ENCODE data around the gene MPI. TPM values are rescaled to one million over a fixed set of nuclear protein-coding genes. Genes with fewer than 3 reads are reported as not detected.

The MPI gene
- total RNA-seq, 1 donor from 2014 or later, result 53.7 TPM

- ATAC-seq, result no peak
- intact Hi-C loops (cut with micrococcal nuclease), result no loop called here
These were observed 32.0 kb upstream of the MPI start for GRCh38 chr15:74857671-74858368.

GRCh38 chr15:74858369-74858740 is 31.5 kb upstream of the MPI start:
- ATAC-seq, result no peak
- DNase-seq, result no peak
- intact Hi-C loops (cut with micrococcal nuclease), result no loop called here

More at GRCh38 chr15:74857671-74858368, 32.0 kb upstream of the MPI start:
- no peak for DNase-seq

- ATAC-seq, result peak; percentile 51
- peak; percentile 13 for DNase-seq
- intact Hi-C loops (cut with micrococcal nuclease), result no loop called here
These were observed 26.4 kb upstream of the MPI start for GRCh38 chr15:74863239-74864056.

GRCh38 chr15:74864296-74864695 is 25.5 kb upstream of the MPI start:
- ATAC-seq (no peak), DNase-seq (peak; percentile 1)
- intact Hi-C loops (cut with micrococcal nuclease), result no loop called here

- ATAC-seq, result no peak
- peak; percentile 7 for DNase-seq
- intact Hi-C loops (cut with micrococcal nuclease), result no loop called here
These were observed 24.5 kb upstream of the MPI start for GRCh38 chr15:74865316-74865715.

- DNase-seq, result peak; percentile 12
- no peak for ATAC-seq
- intact Hi-C loops (cut with micrococcal nuclease), result no loop called here
These were observed 23.8 kb upstream of the MPI start for GRCh38 chr15:74866090-74866489.

GRCh38 chr15:74867466-74868038 is 22.3 kb upstream of the MPI start:
- peak; percentile 0 for DNase-seq
- intact Hi-C loops (cut with micrococcal nuclease), result no loop called here
- no peak for ATAC-seq

GRCh38 chr15:74868059-74868458 is 21.8 kb upstream of the MPI start:
- intact Hi-C loops (cut with micrococcal nuclease), result no loop called here
- DNase-seq, result peak; percentile 46
- peak; percentile 0 for ATAC-seq

GRCh38 chr15:74869372-74869725 is 20.5 kb upstream of the MPI start:
- ATAC-seq (peak; percentile 19), DNase-seq (peak; percentile 16)
- intact Hi-C loops (cut with micrococcal nuclease), result no loop called here

GRCh38 chr15:74869726-74870407 is 20.0 kb upstream of the MPI start:
- intact Hi-C loops (cut with micrococcal nuclease), result no loop called here
- DNase-seq (peak; percentile 81), ATAC-seq (peak; percentile 46)

GRCh38 chr15:74870436-74871215 is 19.2 kb upstream of the MPI start:
- DNase-seq (no peak), ATAC-seq (no peak)
- intact Hi-C loops (cut with micrococcal nuclease), result no loop called here

- DNase-seq, result no peak
- intact Hi-C loops (cut with micrococcal nuclease), result no loop called here
- ATAC-seq, result no peak
These were observed 17.2 kb upstream of the MPI start for GRCh38 chr15:74872702-74873035.

GRCh38 chr15:74873036-74873755 is 16.6 kb upstream of the MPI start, which contains the start of gene SCAMP2:
Gene SCAMP2 (minus strand): TSS chr15:74873365. CDS start chr15:74873255, 110 bp downstream.
- intact Hi-C loops (cut with micrococcal nuclease), result no loop called here
- peak; percentile 95 for DNase-seq
- ATAC-seq, result peak; percentile 95

GRCh38 chr15:74873756-74874424 is 16.0 kb upstream of the MPI start:
- intact Hi-C loops (cut with micrococcal nuclease), result no loop called here
- DNase-seq (no peak), ATAC-seq (peak; percentile 16)

GRCh38 chr15:74878273-74878672 is 11.6 kb upstream of the MPI start:
- intact Hi-C loops (cut with micrococcal nuclease), result no loop called here

GRCh38 chr15:74882528-74882927 is 7.3 kb upstream of the MPI start:
- DNase-seq (no peak), ATAC-seq (no peak)
- intact Hi-C loops (cut with micrococcal nuclease), result no loop called here

More at GRCh38 chr15:74878273-74878672, 11.6 kb upstream of the MPI start:
- no peak for DNase-seq
- ATAC-seq, result no peak

- ATAC-seq (no peak), DNase-seq (peak; percentile 0)
- intact Hi-C loops (cut with micrococcal nuclease), result no loop called here
These were observed 5.2 kb upstream of the MPI start for GRCh38 chr15:74884428-74885223.
